Astrocyte (in vitro differentiated cells and primary cell): Measurements from ENCODE around the gene TIPIN. TPM values are rescaled to one million over a fixed set of nuclear protein-coding genes. Genes with fewer than 3 reads are reported as not detected.
"Not testable (repeated sequence)": the region's sequence is repeated elsewhere in the genome, so short reads cannot be mapped to it uniquely, and the experiment has no call there.

Source experiments
- DNase-seq: peaks from one replicate; pipeline ENCODE4 v3.0.0-alpha.2; 2010; ENCODE audit warnings: low read depth
- FAIRE-seq: peaks from 2 replicates; lab custom pipeline; 2011; peaks lifted over from hg19 to GRCh38; lab: Jason Lieb, UNC
- H2AFZ ChIP-seq: 2 replicates; pipeline ENCODE4 v1.6.0; 2012; ENCODE audit warnings: low read depth, low read length, inconsistent platforms
- H3K27ac ChIP-seq: 2 replicates; pipeline ENCODE4 v1.5.1; 2011; ENCODE audit warnings: low read depth, low read length, inconsistent platforms
- H3K27me3 ChIP-seq: 2 replicates; pipeline ENCODE4 v1.6.0; 2011; ENCODE audit warnings: low read length, inconsistent platforms; ENCODE audit not compliant: insufficient read depth
- H3K36me3 ChIP-seq: 2 replicates; pipeline ENCODE4 v1.5.1; 2011; ENCODE audit warnings: low read length, inconsistent platforms; ENCODE audit not compliant: insufficient read depth
- H3K4me1 ChIP-seq: 2 replicates; pipeline ENCODE4 v1.5.1; 2011; ENCODE audit warnings: low read length, inconsistent platforms; ENCODE audit not compliant: insufficient read depth
- H3K4me2 ChIP-seq: 2 replicates; pipeline ENCODE4 v1.6.0; 2012; ENCODE audit warnings: low read length, inconsistent platforms
- H3K4me3 ChIP-seq: 2 replicates; pipeline ENCODE4 v1.5.1; 2011; ENCODE audit warnings: low read depth, mild to moderate bottlenecking, low read length, inconsistent platforms; ENCODE audit not compliant: insufficient read depth
- H3K79me2 ChIP-seq: 2 replicates; pipeline ENCODE4 v1.6.0; 2012; ENCODE audit warnings: mild to moderate bottlenecking, low read length, inconsistent platforms; ENCODE audit not compliant: insufficient read depth
- H3K9ac ChIP-seq: 2 replicates; pipeline ENCODE4 v1.6.0; 2012; ENCODE audit warnings: mild to moderate bottlenecking, low read length, inconsistent platforms
- H3K9me3 ChIP-seq: 2 replicates; pipeline ENCODE4 v1.5.1; 2012; ENCODE audit warnings: low read depth, mild to moderate bottlenecking, low read length, inconsistent platforms; ENCODE audit not compliant: insufficient read depth
- H4K20me1 ChIP-seq: 2 replicates; pipeline ENCODE4 v1.6.0; 2012; ENCODE audit warnings: low read length, inconsistent platforms; ENCODE audit not compliant: insufficient read depth
- H3K27ac Mint-ChIP-seq: one replicate; pipeline ENCODE4 v1.8.0; 2021; ENCODE audit warnings: mild to moderate bottlenecking, mixed read lengths; ENCODE audit not compliant: unreplicated experiment
- H3K27me3 Mint-ChIP-seq: one replicate; pipeline ENCODE4 v1.8.0; 2021; ENCODE audit warnings: low read depth, mixed read lengths; ENCODE audit not compliant: unreplicated experiment
- H3K36me3 Mint-ChIP-seq: one replicate; pipeline ENCODE4 v1.8.0; 2021; ENCODE audit warnings: low read depth, mixed read lengths; ENCODE audit not compliant: unreplicated experiment
- H3K4me1 Mint-ChIP-seq: one replicate; pipeline ENCODE4 v1.8.0; 2021; ENCODE audit warnings: low read depth, mixed read lengths; ENCODE audit not compliant: unreplicated experiment
- H3K4me3 Mint-ChIP-seq: one replicate; pipeline ENCODE4 v1.8.0; 2021; ENCODE audit warnings: mild to moderate bottlenecking, moderate library complexity, mixed read lengths; ENCODE audit not compliant: unreplicated experiment
- H3K9me3 Mint-ChIP-seq: one replicate; pipeline ENCODE4 v1.8.0; 2021; ENCODE audit warnings: mild to moderate bottlenecking, mixed read lengths; ENCODE audit not compliant: unreplicated experiment
- CTCF ChIP-seq: IDR thresholded peaks from 2 replicates; pipeline ENCODE4 v1.5.1; 2011; ENCODE audit warnings: low read depth, mild to moderate bottlenecking, inconsistent platforms, low read length, moderate library complexity; ENCODE audit not compliant: insufficient read depth
- EZH2 ChIP-seq: IDR thresholded peaks from 2 replicates; pipeline ENCODE4 v1.6.1; 2012; ENCODE audit warnings: mild to moderate bottlenecking, low read length, inconsistent platforms; ENCODE audit not compliant: insufficient read depth
- total RNA-seq: library from RNA; stranded (reverse); gene quantifications from 2 replicates; pipeline ENCODE4 v1.2.1, GENCODE V29; 2021

The TIPIN gene
- total RNA-seq, 1 donor from 2014 or later, result 5.6 TPM

- no peak for FAIRE-seq
These were observed 6.3 kb upstream of the TIPIN start for GRCh38 chr15:66362776-66363175.

GRCh38 chr15:66361745-66362460 is 5.4 kb upstream of the TIPIN start:
- not testable (repeated sequence) for H2AFZ ChIP-seq, H3K9me3 ChIP-seq, H3K4me1 Mint-ChIP-seq, H3K27ac Mint-ChIP-seq, H3K9me3 Mint-ChIP-seq, FAIRE-seq, H3K79me2 ChIP-seq, H3K36me3 Mint-ChIP-seq, H3K27ac ChIP-seq, H4K20me1 ChIP-seq, DNase-seq, H3K9ac ChIP-seq, H3K4me3 ChIP-seq, H3K4me1 ChIP-seq, H3K4me2 ChIP-seq, H3K27me3 Mint-ChIP-seq, H3K27me3 ChIP-seq, H3K4me3 Mint-ChIP-seq, H3K36me3 ChIP-seq

More at GRCh38 chr15:66362776-66363175, 6.3 kb upstream of the TIPIN start:
- Histone ChIP-seq H3K27ac (no peak overlapping the region), H3K36me3 (no peaks in the 10 kb centered on the region), H3K4me3 (no peak overlapping the region), H3K27me3 (no peaks in the 10 kb centered on the region), H3K4me1 (no peaks in the 10 kb centered on the region), H3K4me2 (no peak overlapping the region), H3K9ac (no peak overlapping the region), H3K9me3 (no peaks in the 10 kb centered on the region), H3K79me2 (no peaks in the 10 kb centered on the region), H4K20me1 (no peaks in the 10 kb centered on the region), H2AFZ (no peak overlapping the region)
- Mint-ChIP-seq H3K9me3 (no peaks in the 10 kb centered on the region), H3K36me3 (no peaks in the 10 kb centered on the region), H3K27ac (no peak overlapping the region), H3K27me3 (no peaks in the 10 kb centered on the region), H3K4me3 (no peak overlapping the region), H3K4me1 (no peaks in the 10 kb centered on the region)
- no peak for DNase-seq
- TF ChIP-seq CTCF, result no peak

DNA sequence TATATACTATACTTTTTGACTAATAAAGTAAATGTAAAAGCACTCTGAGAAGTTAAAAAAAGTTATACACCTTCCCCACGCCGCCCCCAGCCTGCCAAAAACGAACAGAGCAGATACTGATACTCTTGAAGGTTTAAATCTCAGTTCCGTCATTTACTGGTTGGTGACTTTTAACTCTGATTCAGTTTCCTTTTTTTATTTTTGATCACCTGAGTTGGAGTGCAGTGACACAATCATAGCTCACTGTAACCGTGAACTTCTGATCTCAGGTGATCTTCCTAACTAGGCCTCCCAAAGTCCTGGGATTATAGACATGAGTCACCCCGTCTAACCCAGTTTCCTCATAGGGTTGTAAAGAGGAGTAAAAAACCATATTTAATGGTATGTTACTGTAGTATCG is 3.3 kb upstream of the TIPIN start:
- Mint-ChIP-seq H3K27ac (no peak overlapping the region), H3K9me3 (no peaks in the 10 kb centered on the region), H3K4me3 (no peak overlapping the region), H3K36me3 (no peaks in the 10 kb centered on the region), H3K27me3 (no peaks in the 10 kb centered on the region), H3K4me1 (peaks cover 2% of the 10 kb centered on the region)
- DNase-seq, result no peak
- no peak overlapping the region for H3K27ac ChIP-seq
- H3K4me1 ChIP-seq, result no peaks in the 10 kb centered on the region
- H3K9me3 ChIP-seq, result no peaks in the 10 kb centered on the region
- no peak overlapping the region for H2AFZ ChIP-seq
- TF ChIP-seq EZH2 (no peak), CTCF (no peak)
- H4K20me1 ChIP-seq, result no peaks in the 10 kb centered on the region
- H3K4me2 ChIP-seq, result no peak overlapping the region
- H3K36me3 ChIP-seq, result no peaks in the 10 kb centered on the region
- H3K79me2 ChIP-seq, result peaks cover 9% of the 10 kb centered on the region
- H3K4me3 ChIP-seq, result no peak overlapping the region
- H3K9ac ChIP-seq, result no peak overlapping the region
- no peak for FAIRE-seq
- H3K27me3 ChIP-seq, result no peaks in the 10 kb centered on the region
